Mucosa of stomach (tissue), 1 donor: Measurements from ENCODE around the gene CX3CL1.

Experiments
- H3K27me3 ChIP-seq: one replicate; pipeline ENCODE4 v1.7.0; 2013; ENCODE audit warnings: mild to moderate bottlenecking, low read length; ENCODE audit not compliant: control insufficient read depth, insufficient read depth
- H3K36me3 ChIP-seq: one replicate; pipeline ENCODE4 v1.7.0; 2013; ENCODE audit warnings: low read length; ENCODE audit not compliant: control insufficient read depth, insufficient read depth
- H3K4me1 ChIP-seq: one replicate; pipeline ENCODE4 v1.7.0; 2013; ENCODE audit warnings: mild to moderate bottlenecking, low read length; ENCODE audit not compliant: control insufficient read depth, insufficient read depth
- H3K4me3 ChIP-seq: one replicate; pipeline ENCODE4 v1.7.0; 2013; ENCODE audit warnings: low read length
- H3K9ac ChIP-seq: one replicate; pipeline ENCODE4 v1.7.0; 2013; ENCODE audit warnings: mild to moderate bottlenecking, low read length, moderate library complexity
- H3K9me3 ChIP-seq: one replicate; pipeline ENCODE4 v1.7.0; 2013; ENCODE audit warnings: mild to moderate bottlenecking, low read length, moderate library complexity; ENCODE audit not compliant: control insufficient read depth
- donor health status: Pancreatic carcinoma.

Gene CX3CL1

GRCh38 chr16:57377080-57377841 is 5.0 kb downstream of the CX3CL1 start:
- Histone ChIP-seq H3K9ac (no peak overlapping the region), H3K36me3 (no peaks in the 10 kb centered on the region), H3K4me1 (peaks cover 21% of the 10 kb centered on the region), H3K9me3 (no peaks in the 10 kb centered on the region), H3K4me3 (no peak overlapping the region), H3K27me3 (no peaks in the 10 kb centered on the region)

DNA sequence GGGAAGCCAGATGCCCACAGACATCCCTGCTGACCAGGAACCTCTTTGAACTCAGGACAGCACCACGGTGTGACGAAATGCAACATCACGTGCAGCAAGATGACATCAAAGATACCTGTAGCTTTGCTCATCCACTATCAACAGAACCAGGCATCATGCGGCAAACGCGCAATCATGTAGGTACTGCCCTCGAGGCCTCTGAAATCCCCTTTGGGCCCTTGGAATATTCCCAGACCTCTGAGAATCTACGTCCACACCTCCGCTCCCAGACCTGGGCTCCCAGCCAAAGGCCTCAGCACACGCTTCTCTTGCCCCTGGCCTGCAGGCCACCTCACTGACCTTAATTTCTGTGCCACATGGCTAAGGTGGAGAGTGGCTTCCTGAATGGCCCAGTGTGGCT is 7.3 kb downstream of the CX3CL1 start:
- no peaks in the 10 kb centered on the region for H3K9me3 ChIP-seq
- peaks cover 26% of the 10 kb centered on the region for H3K4me1 ChIP-seq
- no peak overlapping the region for H3K4me3 ChIP-seq
- H3K36me3 ChIP-seq = no peaks in the 10 kb centered on the region
- no peaks in the 10 kb centered on the region for H3K27me3 ChIP-seq
- no peak overlapping the region for H3K9ac ChIP-seq

DNA sequence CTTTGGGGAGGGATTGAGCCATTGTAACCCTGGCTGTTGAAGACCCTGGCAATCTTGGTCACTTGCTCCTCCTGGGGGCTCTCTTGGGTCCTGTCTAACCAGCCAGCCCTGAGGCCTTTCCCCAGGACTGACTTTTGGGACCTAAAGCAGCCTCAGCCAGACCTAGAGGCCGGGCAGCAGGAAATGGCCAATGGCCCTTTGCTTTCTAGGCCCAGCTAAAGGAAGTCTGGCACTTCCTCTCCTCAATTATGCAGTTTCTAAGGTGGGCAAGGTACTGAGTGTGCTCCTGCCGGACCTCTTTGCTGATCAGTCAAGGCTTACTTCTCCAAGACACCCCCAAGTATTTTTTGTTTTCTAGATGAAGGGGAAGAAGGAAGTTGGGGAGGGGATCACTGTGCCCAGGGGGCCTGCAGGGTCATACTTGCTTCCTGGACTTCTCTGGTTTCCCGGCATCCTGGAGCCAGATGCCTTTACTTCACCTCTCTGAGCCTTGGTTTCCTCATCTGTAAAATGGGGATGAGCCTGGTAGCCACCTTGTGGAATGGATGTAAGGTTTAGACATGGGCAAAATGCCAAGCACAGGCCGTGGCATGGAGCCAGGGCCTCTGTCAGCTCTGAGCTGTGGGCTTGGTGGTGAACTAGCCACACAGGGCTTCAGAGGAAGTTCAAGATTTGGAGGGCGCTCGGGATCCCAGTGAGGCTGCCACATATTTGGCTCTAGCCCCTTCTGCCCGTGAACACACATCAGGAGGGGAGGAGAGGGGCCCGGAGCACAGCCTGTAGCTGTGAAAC is 8.6 kb downstream of the CX3CL1 start:
- Histone ChIP-seq H3K9me3 (no peaks in the 10 kb centered on the region), H3K36me3 (no peaks in the 10 kb centered on the region), H3K9ac (no peak overlapping the region), H3K4me1 (peaks cover 32% of the 10 kb centered on the region), H3K27me3 (no peaks in the 10 kb centered on the region), H3K4me3 (no peak overlapping the region)

DNA sequence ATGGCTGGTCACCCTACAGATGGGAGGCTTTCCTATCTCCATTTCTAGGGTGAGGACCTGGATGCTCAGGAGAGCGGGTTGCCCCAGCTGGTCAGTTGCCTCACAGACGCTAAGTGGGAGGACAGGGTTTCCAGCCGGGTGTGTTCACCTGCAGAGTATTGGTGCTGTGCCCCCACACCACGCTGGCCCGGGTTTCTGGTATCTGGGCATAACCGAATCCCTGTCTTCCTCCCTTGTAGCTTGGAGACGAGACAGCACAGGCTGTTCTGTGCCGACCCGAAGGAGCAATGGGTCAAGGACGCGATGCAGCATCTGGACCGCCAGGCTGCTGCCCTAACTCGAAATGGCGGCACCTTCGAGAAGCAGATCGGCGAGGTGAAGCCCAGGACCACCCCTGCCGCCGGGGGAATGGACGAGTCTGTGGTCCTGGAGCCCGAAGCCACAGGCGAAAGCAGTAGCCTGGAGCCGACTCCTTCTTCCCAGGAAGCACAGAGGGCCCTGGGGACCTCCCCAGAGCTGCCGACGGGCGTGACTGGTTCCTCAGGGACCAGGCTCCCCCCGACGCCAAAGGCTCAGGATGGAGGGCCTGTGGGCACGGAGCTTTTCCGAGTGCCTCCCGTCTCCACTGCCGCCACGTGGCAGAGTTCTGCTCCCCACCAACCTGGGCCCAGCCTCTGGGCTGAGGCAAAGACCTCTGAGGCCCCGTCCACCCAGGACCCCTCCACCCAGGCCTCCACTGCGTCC is 9.7 kb downstream of the CX3CL1 start:
- Histone ChIP-seq H3K9ac (no peak overlapping the region), H3K36me3 (no peaks in the 10 kb centered on the region), H3K4me3 (no peak overlapping the region), H3K9me3 (no peaks in the 10 kb centered on the region), H3K27me3 (no peaks in the 10 kb centered on the region), H3K4me1 (peaks cover 32% of the 10 kb centered on the region)

DNA sequence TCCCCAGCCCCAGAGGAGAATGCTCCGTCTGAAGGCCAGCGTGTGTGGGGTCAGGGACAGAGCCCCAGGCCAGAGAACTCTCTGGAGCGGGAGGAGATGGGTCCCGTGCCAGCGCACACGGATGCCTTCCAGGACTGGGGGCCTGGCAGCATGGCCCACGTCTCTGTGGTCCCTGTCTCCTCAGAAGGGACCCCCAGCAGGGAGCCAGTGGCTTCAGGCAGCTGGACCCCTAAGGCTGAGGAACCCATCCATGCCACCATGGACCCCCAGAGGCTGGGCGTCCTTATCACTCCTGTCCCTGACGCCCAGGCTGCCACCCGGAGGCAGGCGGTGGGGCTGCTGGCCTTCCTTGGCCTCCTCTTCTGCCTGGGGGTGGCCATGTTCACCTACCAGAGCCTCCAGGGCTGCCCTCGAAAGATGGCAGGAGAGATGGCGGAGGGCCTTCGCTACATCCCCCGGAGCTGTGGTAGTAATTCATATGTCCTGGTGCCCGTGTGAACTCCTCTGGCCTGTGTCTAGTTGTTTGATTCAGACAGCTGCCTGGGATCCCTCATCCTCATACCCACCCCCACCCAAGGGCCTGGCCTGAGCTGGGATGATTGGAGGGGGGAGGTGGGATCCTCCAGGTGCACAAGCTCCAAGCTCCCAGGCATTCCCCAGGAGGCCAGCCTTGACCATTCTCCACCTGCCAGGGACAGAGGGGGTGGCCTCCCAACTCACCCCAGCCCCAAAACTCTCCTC is 10.4 kb downstream of the CX3CL1 start:
- no peak overlapping the region for H3K4me3 ChIP-seq
- H3K36me3 ChIP-seq = no peaks in the 10 kb centered on the region
- H3K4me1 ChIP-seq = peaks cover 26% of the 10 kb centered on the region
- H3K27me3 ChIP-seq = no peaks in the 10 kb centered on the region
- no peak overlapping the region for H3K9ac ChIP-seq
- no peaks in the 10 kb centered on the region for H3K9me3 ChIP-seq

GRCh38 chr16:57383276-57384247 is 11.3 kb downstream of the CX3CL1 start:
- Histone ChIP-seq H3K4me3 (no peak overlapping the region), H3K36me3 (no peaks in the 10 kb centered on the region), H3K4me1 (peaks cover 30% of the 10 kb centered on the region), H3K27me3 (no peaks in the 10 kb centered on the region), H3K9ac (no peak overlapping the region), H3K9me3 (no peaks in the 10 kb centered on the region)

DNA sequence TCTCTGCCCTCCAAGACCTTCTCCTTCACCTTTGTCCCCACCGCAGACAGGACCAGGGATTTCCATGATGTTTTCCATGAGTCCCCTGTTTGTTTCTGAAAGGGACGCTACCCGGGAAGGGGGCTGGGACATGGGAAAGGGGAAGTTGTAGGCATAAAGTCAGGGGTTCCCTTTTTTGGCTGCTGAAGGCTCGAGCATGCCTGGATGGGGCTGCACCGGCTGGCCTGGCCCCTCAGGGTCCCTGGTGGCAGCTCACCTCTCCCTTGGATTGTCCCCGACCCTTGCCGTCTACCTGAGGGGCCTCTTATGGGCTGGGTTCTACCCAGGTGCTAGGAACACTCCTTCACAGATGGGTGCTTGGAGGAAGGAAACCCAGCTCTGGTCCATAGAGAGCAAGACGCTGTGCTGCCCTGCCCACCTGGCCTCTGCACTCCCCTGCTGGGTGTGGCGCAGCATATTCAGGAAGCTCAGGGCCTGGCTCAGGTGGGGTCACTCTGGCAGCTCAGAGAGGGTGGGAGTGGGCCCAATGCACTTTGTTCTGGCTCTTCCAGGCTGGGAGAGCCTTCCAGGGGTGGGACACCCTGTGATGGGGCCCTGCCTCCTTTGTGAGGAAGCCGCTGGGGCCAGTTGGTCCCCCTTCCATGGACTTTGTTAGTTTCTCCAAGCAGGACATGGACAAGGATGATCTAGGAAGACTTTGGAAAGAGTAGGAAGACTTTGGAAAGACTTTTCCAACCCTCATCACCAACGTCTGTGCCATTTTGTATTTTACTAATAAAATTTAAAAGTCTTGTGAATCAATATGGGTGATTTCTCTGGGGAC is 12.2 kb downstream of the CX3CL1 start:
- Histone ChIP-seq H3K27me3 (no peaks in the 10 kb centered on the region), H3K4me3 (no peak overlapping the region), H3K4me1 (peaks cover 30% of the 10 kb centered on the region), H3K9me3 (no peaks in the 10 kb centered on the region), H3K36me3 (no peaks in the 10 kb centered on the region), H3K9ac (no peak overlapping the region)

GRCh38 chr16:57385083-57385482 is 12.8 kb downstream of the CX3CL1 start:
- no peaks in the 10 kb centered on the region for H3K9me3 ChIP-seq
- peaks cover 30% of the 10 kb centered on the region for H3K4me1 ChIP-seq
- no peaks in the 10 kb centered on the region for H3K36me3 ChIP-seq
- H3K9ac ChIP-seq = no peak overlapping the region
- no peaks in the 10 kb centered on the region for H3K27me3 ChIP-seq
- no peak overlapping the region for H3K4me3 ChIP-seq

- peaks cover 33% of the 10 kb centered on the region for H3K4me1 ChIP-seq
- H3K4me3 ChIP-seq = no peak overlapping the region
- H3K9ac ChIP-seq = no peak overlapping the region
Observed at GRCh38 chr16:57386381-57386951, 14.2 kb downstream of the CX3CL1 start.

More at GRCh38 chr16:57386381-57386951, 14.2 kb downstream of the CX3CL1 start:
- no peaks in the 10 kb centered on the region for H3K27me3 ChIP-seq
- no peaks in the 10 kb centered on the region for H3K36me3 ChIP-seq
- H3K9me3 ChIP-seq = no peaks in the 10 kb centered on the region
